Endothelial cell of umbilical vein (primary cell): ENCODE measurements around the gene TTLL13.
"Not testable (repeated sequence)": the region's sequence is repeated elsewhere in the genome, so short reads cannot be mapped to it uniquely, and the experiment has no call there.

Experiments used
- CTCF ChIP-seq, 2 donors: IDR thresholded peaks; 1 replicate in 1 of 2; 2 replicates in 1 of 2; pipeline ENCODE4 v1.5.1; 2011; ENCODE audit warnings: low read length in 2 of 2, mild to moderate bottlenecking in 2 of 2, moderate library complexity in 2 of 2, control low read depth in 1 of 2, inconsistent platforms in 1 of 2, low read depth in 1 of 2; ENCODE audit not compliant: insufficient read depth in 1 of 2; ENCODE audit errors: extremely low read depth in 1 of 2
- EZH2 ChIP-seq: IDR thresholded peaks from 2 replicates; pipeline ENCODE4 v1.6.1; 2012; ENCODE audit warnings: borderline replicate concordance, low read depth, mild to moderate bottlenecking, moderate library complexity, low read length, inconsistent platforms; ENCODE audit not compliant: severe bottlenecking
- GATA2 ChIP-seq: IDR thresholded peaks from 2 replicates; pipeline ENCODE4 v1.7.0; 2011; ENCODE audit warnings: low read depth, mild to moderate bottlenecking, moderate library complexity, mixed read lengths, low read length; ENCODE audit not compliant: insufficient read length, insufficient read depth
- JUN ChIP-seq: IDR thresholded peaks from 2 replicates; pipeline ENCODE4 v1.6.1; 2011; ENCODE audit warnings: borderline replicate concordance, low read depth; ENCODE audit not compliant: insufficient read length, insufficient read depth
- POLR2AphosphoS5 ChIP-seq: IDR thresholded peaks from 2 replicates; pipeline ENCODE4 v1.6.1; 2012; ENCODE audit warnings: low read depth, mild to moderate bottlenecking, control low read depth, low read length, moderate library complexity; ENCODE audit not compliant: insufficient read depth

- TF ChIP-seq CTCF (IDR thresholded peaks at IDR 0.05; ENCODE audit: extremely low read depth in 1 of 2, insufficient read depth in 1 of 2, low read depth in 1 of 2, low read length in 2 of 2); JUN; POLR2AphosphoS5; EZH2; GATA2: not testable (repeated sequence)
Measured at GRCh38 chr15:90281637-90282036, 32.3 kb downstream of the TTLL13 start.
